GM23248 (cell line): Measurements from ENCODE around the gene SELENBP1.

Experiments
- EZH2 ChIP-seq: fragments of 200-600 bp; sonication (generic); IDR thresholded peaks from 2 replicates; pipeline ENCODE4 v1.6.1; 2018; ENCODE audit warnings: antibody characterized with exemption, mild to moderate bottlenecking; ENCODE audit not compliant: insufficient read depth, poor library complexity, severe bottlenecking
- EZH2phosphoT487 ChIP-seq: fragments of 200-600 bp; sonication (generic); IDR thresholded peaks from 2 replicates; pipeline ENCODE4 v1.6.1; 2018; ENCODE audit warnings: antibody characterized with exemption, moderate library complexity, mild to moderate bottlenecking, low read depth; ENCODE audit not compliant: insufficient read depth

DNA sequence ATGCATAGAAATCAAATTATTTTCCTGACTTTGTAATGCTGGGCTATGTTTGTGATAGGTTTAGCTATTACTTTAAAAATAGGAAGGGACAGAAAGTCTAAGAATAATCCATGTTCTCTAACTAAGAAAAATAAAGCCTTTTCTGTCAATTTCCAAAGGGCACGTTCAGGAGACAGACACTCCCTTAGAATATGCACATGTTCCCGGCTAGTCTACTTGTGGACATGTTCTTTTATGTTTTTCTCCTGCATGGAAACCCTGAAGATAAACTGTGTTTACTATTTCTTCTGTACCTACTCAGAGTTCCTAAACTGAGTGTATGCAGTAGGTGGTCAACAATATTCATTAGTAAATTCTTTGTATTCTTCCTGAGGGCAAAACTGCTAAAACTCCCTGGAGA is 39.4 kb upstream of the SELENBP1 start:
- TF ChIP-seq EZH2 (no peak), EZH2phosphoT487 (no peak)
